RWPE2 (cell line): Measurements from ENCODE around the gene MACF1.
A peak's percentile ranks its signal among the peaks of the same experiment; 100 is the strongest.

Experiments
- ATAC-seq: fragments of 200-7000 bp; cut with Tn5 transposase; 3 replicates; pipeline ENCODE4 v1.9.1; 2021; ENCODE audit warnings: low read depth
- DNase-seq: peaks from one replicate; pipeline ENCODE4 v3.0.0-alpha.2; 2020; ENCODE audit warnings: low spot score
- H3K27ac ChIP-seq: fragments of 450-650 bp; 2 replicates; pipeline ENCODE4 v1.5.1; 2017; ENCODE audit warnings: mild to moderate bottlenecking; ENCODE audit not compliant: poor library complexity, severe bottlenecking
- H3K27me3 ChIP-seq: fragments of 250-450 bp; sonication (Bioruptor Pico); 2 replicates; pipeline ENCODE4 v1.5.1; 2021; ENCODE audit warnings: mild to moderate bottlenecking, moderate library complexity; ENCODE audit not compliant: insufficient read depth, poor library complexity, severe bottlenecking
- H3K36me3 ChIP-seq: fragments of 250-450 bp; sonication (Bioruptor Pico); 2 replicates; pipeline ENCODE4 v1.5.1; 2020; ENCODE audit warnings: low read depth, mild to moderate bottlenecking, moderate library complexity
- H3K4me1 ChIP-seq: fragments of 250-450 bp; sonication (Bioruptor Pico); 2 replicates; pipeline ENCODE4 v1.5.1; 2021; ENCODE audit warnings: mild to moderate bottlenecking, moderate library complexity; ENCODE audit not compliant: insufficient read depth, poor library complexity, severe bottlenecking
- H3K4me3 ChIP-seq: fragments of 250-450 bp; sonication (Bioruptor Pico); 2 replicates; pipeline ENCODE4 v1.5.1; 2021; ENCODE audit warnings: mild to moderate bottlenecking, moderate library complexity; ENCODE audit not compliant: severe bottlenecking
- H3K9me3 ChIP-seq: fragments of 250-450 bp; sonication (Bioruptor Pico); 2 replicates; pipeline ENCODE4 v1.5.1; 2021; ENCODE audit warnings: mild to moderate bottlenecking, moderate library complexity; ENCODE audit not compliant: severe bottlenecking
- CTCF ChIP-seq: fragments of 450-650 bp; IDR thresholded peaks from one replicate; pipeline ENCODE4 v1.5.1; 2017; ENCODE audit warnings: mild to moderate bottlenecking, moderate library complexity; ENCODE audit not compliant: poor library complexity, severe bottlenecking

The MACF1 gene

GRCh38 chr1:39190096-39190495, 14.4 kb upstream of the MACF1 start:
- no peaks in the 10 kb centered on the region for H3K9me3 ChIP-seq
- no peak for TF ChIP-seq CTCF
- peak overlapping the region; percentile 98 for H3K27ac ChIP-seq
- no peak for ATAC-seq
- H3K4me3 ChIP-seq = no peak overlapping the region
- H3K4me1 ChIP-seq = peaks cover 57% of the 10 kb centered on the region
- no peak for DNase-seq
- H3K36me3 ChIP-seq = no peaks in the 10 kb centered on the region
- H3K27me3 ChIP-seq = no peaks in the 10 kb centered on the region

- Histone ChIP-seq H3K4me1 (peaks cover 53% of the 10 kb centered on the region), H3K9me3 (no peaks in the 10 kb centered on the region), H3K27me3 (no peaks in the 10 kb centered on the region), H3K27ac (peak overlapping the region; percentile 98), H3K36me3 (no peaks in the 10 kb centered on the region), H3K4me3 (no peak overlapping the region)
- no peak for DNase-seq
- no peak for ATAC-seq
- no peak for TF ChIP-seq CTCF
Observed at GRCh38 chr1:39194398-39195051, 10.0 kb upstream of the MACF1 start.

- DNase-seq (no peak), ATAC-seq (no peak)
- Histone ChIP-seq H3K27me3 (no peaks in the 10 kb centered on the region), H3K36me3 (no peaks in the 10 kb centered on the region), H3K27ac (peak overlapping the region; percentile 98), H3K9me3 (no peaks in the 10 kb centered on the region), H3K4me1 (peaks cover 47% of the 10 kb centered on the region), H3K4me3 (no peak overlapping the region)
- TF ChIP-seq CTCF = no peak
Observed at GRCh38 chr1:39195166-39196111, 9.1 kb upstream of the MACF1 start.

GRCh38 chr1:39196244-39197215, 8.0 kb upstream of the MACF1 start:
- DNase-seq = no peak

More at GRCh38 chr1:39196244-39197215, 8.0 kb upstream of the MACF1 start:
- TF ChIP-seq CTCF = no peak
- no peak for ATAC-seq
- Histone ChIP-seq H3K9me3 (no peaks in the 10 kb centered on the region), H3K27me3 (no peaks in the 10 kb centered on the region), H3K27ac (peak overlapping the region; percentile 98), H3K4me1 (peaks cover 43% of the 10 kb centered on the region), H3K36me3 (no peaks in the 10 kb centered on the region), H3K4me3 (no peak overlapping the region)
